ENCODE results near the gene REC8.

GRCh38 chr14:24129410-24129998 is 42.4 kb upstream of the REC8 start:
- TF ChIP-seq EP300 (IDR thresholded peaks at IDR 0.05) (no peak), POLR2A (IDR thresholded peaks at IDR 0.05) (no peak), CTCF (IDR thresholded peaks at IDR 0.05) (no peak), POLR2AphosphoS5 (IDR thresholded peaks at IDR 0.05) (no peak)

Data from suprapubic skin (tissue), 4 donors.